ENCODE measurements around the gene DCP1B. TPM values are rescaled to one million over a fixed set of nuclear protein-coding genes. Genes with fewer than 3 reads are reported as not detected.

Gene DCP1B
- total RNA-seq, 1 donor from 2014 or later, result 19.8 TPM

DNA sequence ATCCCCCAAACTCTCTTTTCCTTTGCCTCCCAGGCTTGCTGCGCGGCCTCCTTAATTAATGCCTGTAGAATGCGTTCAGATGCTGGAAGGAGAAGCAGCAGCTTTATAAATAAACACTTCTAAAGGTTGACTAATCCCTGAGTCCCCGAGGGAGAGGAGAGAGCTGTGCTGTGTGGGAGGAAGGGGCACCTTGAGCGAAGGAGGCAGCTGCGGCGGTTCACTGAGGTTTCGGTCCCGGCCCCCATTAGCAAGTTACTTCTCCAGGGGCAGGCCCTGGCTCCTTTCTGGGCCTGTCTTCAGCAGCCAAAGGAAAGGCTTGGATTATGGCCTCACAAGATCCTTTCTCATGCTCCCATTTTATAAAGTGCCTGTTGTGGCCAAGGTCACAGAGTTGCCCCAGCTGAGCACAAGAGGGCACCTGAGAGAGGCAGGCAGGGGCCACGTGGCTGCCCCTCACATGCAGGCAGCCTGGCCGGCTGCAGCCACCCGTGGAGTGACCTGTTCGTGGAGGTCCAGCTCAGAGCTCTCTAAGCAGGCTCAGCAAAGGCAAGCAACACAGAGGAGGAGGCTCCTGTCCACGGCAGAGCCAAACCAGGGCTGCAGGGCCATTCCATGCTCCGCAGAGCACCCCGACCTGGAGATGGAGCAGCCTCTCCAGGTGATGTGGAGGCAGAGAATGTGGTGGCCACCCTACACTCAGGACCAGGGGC is 70.8 kb downstream of the DCP1B start:
- Mint-ChIP-seq H3K4me3 (no peak overlapping the region), H3K27ac (ENCODE audit: unreplicated experiment) (no peak overlapping the region), H3K27me3 (ENCODE audit: low read depth) (no peaks in the 10 kb centered on the region), H3K4me1 (peaks cover 24% of the 10 kb centered on the region), H3K9me3 (no peaks in the 10 kb centered on the region), H3K36me3 (ENCODE audit: low read depth) (no peaks in the 10 kb centered on the region)
- TF ChIP-seq, protein P1, sequence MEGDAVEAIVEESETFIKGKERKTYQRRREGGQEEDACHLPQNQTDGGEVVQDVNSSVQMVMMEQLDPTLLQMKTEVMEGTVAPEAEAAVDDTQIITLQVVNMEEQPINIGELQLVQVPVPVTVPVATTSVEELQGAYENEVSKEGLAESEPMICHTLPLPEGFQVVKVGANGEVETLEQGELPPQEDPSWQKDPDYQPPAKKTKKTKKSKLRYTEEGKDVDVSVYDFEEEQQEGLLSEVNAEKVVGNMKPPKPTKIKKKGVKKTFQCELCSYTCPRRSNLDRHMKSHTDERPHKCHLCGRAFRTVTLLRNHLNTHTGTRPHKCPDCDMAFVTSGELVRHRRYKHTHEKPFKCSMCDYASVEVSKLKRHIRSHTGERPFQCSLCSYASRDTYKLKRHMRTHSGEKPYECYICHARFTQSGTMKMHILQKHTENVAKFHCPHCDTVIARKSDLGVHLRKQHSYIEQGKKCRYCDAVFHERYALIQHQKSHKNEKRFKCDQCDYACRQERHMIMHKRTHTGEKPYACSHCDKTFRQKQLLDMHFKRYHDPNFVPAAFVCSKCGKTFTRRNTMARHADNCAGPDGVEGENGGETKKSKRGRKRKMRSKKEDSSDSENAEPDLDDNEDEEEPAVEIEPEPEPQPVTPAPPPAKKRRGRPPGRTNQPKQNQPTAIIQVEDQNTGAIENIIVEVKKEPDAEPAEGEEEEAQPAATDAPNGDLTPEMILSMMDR (conservative IDR thresholded peaks at IDR 0.05), result no peak
- no peak for DNase-seq (ENCODE audit: low read depth, low spot score)

DNA sequence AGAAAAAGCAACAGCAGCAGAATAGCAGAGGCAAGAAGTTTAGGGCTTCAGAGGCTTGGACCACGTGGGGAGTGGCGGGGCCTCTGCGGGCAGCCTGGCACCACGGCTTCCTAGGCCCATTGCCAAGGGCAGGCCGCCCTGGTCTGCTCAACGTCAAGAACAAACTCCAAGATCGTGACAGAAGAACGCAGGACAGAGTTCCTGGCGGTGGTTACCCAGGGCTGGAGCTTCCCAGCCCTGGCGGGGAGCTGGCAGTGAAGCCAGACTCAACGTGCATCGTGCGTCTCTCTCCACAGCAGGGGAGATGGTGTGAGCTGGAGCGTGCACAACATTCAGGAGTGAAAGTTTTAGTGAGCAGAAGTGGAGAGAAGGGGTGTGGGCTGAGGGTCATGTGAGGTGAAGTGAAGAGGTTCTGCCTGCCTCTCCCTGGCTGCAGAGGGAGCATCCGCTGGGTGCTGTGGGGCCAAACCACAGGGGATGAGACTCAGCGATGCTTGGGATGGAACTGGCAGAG is 71.9 kb downstream of the DCP1B start:
- Mint-ChIP-seq H3K9me3 (no peaks in the 10 kb centered on the region), H3K4me3 (no peak overlapping the region), H3K36me3 (ENCODE audit: low read depth) (no peaks in the 10 kb centered on the region), H3K27ac (ENCODE audit: unreplicated experiment) (no peak overlapping the region), H3K27me3 (ENCODE audit: low read depth) (no peaks in the 10 kb centered on the region), H3K4me1 (peaks cover 24% of the 10 kb centered on the region)
- no peak for DNase-seq (ENCODE audit: low read depth, low spot score)
- TF ChIP-seq, protein P1 (conservative IDR thresholded peaks at IDR 0.05), result no peak

DNA sequence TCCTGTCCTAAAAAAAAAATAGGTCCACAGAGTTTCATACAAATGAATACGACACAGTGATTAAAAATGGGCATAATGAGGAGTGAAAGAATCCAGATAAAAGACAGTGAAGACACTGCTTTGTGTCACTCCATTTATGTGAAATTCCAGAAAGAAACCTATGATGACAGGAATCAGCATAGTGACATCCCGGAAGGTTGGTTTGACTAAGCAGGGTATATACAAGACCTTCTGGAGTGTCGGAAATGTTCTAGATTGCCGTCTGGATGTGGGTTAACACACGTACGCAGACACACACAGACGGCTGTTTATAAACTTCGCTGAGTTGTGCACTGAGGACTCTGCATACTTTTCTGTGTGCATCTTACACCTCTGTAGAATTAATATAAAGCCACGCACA is 72.6 kb downstream of the DCP1B start:
- Mint-ChIP-seq H3K27me3 (ENCODE audit: low read depth) (no peaks in the 10 kb centered on the region), H3K4me3 (no peak overlapping the region), H3K4me1 (peaks cover 28% of the 10 kb centered on the region), H3K27ac (ENCODE audit: unreplicated experiment) (no peak overlapping the region), H3K36me3 (ENCODE audit: low read depth) (no peaks in the 10 kb centered on the region), H3K9me3 (no peaks in the 10 kb centered on the region)
- TF ChIP-seq, protein P1 (conservative IDR thresholded peaks at IDR 0.05), result no peak
- no peak for DNase-seq (ENCODE audit: low read depth, low spot score)

DNA sequence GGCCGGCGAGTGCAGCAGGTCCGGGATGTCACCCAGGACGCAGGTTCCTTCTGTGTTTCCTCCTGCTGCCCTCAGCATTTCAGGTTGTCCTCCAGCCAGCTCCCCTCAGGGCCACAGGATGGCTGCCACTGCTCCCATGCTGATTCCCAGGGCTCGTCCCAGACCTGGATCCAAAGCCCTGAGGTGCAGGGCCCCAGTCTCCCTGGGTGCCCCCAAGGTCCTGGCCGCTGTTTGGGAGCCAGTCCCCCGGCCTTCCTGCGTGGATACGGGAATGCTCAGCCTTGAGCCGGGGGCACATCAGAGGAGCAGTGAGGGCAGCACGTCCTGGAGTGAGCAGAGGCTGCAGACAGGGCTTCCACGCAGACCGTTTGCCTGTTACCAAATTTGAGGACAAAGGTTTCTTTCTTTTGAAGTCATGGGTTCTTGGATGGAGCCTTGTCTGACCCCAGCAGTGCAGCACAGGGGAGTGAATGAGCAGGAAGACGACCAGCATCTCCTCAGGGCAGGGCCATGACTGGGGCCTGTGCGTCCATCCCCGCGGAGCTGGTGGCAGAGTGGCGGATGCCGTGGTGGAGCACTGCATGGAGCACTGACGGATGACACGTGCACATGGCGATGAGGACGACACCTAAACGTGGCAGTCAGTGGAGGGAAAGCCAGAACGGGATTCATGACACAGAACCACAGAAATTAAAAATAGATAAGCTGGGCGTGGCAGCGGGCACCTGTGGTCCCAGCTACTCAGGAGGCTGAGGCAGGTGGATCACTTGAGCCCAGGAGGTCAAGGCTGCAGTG is 73.3 kb downstream of the DCP1B start:
- TF ChIP-seq, protein P1 (conservative IDR thresholded peaks at IDR 0.05), result no peak
- H3K27me3 Mint-ChIP-seq (ENCODE audit: low read depth), result no peaks in the 10 kb centered on the region
- H3K9me3 Mint-ChIP-seq, result no peaks in the 10 kb centered on the region
- H3K4me1 Mint-ChIP-seq, result peaks cover 28% of the 10 kb centered on the region
- no peaks in the 10 kb centered on the region for H3K36me3 Mint-ChIP-seq (ENCODE audit: low read depth)
- H3K4me3 Mint-ChIP-seq, result no peak overlapping the region
- peak overlapping the region; percentile 3 for H3K27ac Mint-ChIP-seq (ENCODE audit: unreplicated experiment)
- DNase-seq (ENCODE audit: low read depth, low spot score), result no peak

DNA sequence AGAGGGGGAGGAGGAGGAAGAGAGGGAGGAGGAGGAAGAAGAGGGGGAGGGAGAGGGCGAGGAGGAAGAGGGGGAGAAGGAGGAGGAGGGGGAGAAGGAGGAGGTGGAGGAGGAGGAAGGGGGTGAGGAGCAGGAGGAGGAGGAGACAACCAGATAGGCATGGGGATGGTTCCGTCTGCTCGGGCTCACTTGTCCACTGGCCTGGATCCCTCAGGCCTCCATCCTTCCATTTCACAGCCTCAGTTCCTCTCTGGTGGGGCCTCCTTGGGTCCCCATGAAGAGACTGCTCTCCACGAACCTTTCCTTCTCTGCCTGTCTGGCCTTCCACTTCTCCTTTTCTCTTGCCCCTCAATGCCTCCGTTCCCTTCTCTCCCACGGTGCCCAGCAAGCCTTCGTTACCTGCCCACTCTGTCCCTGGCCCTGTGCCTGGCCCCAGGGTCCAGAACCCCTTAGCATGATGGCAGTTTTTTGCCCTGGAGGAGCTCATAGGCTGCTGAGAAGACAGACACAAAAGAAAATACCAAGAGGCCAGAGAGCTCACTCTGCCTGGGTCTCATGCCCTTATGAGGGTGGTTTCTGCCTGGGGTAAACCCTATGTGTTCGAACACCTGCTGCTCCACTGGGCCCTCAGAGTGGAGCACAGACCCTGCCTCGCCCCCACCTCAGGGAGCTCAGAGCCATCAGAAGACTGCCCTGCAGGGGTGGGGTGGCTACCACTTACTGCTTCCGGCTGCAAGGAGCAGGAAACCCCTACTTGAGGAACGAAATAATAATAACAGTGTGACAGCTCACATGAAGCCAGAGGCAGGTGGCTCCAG is 74.1 kb downstream of the DCP1B start:
- Mint-ChIP-seq H3K4me3 (no peak overlapping the region), H3K36me3 (ENCODE audit: low read depth) (no peaks in the 10 kb centered on the region), H3K9me3 (no peaks in the 10 kb centered on the region), H3K4me1 (peaks cover 28% of the 10 kb centered on the region), H3K27me3 (ENCODE audit: low read depth) (no peaks in the 10 kb centered on the region), H3K27ac (ENCODE audit: unreplicated experiment) (no peak overlapping the region)
- no peak for DNase-seq (ENCODE audit: low read depth, low spot score)
- TF ChIP-seq, protein P1 (conservative IDR thresholded peaks at IDR 0.05), result no peak

Data from neural crest cell (in vitro differentiated cells).